ENCODE data around the gene SHC3.

DNA sequence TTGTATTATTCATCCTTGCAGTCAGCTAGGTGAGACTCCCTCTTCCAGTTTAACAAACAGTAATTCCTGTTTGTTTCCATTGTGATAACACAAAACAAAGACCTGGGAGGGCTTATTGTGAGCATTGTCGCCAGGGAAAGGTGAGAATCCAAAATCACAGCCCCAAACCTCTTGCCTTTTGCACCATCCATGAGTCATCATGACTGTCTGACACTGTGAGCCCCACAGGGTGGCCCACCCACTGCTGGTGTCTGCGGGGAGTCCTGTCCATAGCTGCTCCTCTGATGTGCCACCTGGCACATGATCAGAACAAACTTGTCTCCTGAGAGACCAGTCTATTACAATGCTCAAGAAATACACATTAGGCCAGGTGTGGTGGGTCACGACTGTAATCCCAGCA, 221.1 kb downstream of the SHC3 start:
- no peak for TF ChIP-seq GATA3 (IDR thresholded peaks at IDR 0.05; ENCODE audit: low read depth, low read length)
- no peak for TF ChIP-seq GATA2 (IDR thresholded peaks at IDR 0.05; ENCODE audit: low read depth, low read length)
